ENCODE measurements around the gene GHDC. TPM values are rescaled to one million over a fixed set of nuclear protein-coding genes. Genes with fewer than 3 reads are reported as not detected.

Gene GHDC
- total RNA-seq, 1 experiment from 2014 or later = 21.5 TPM

- POLR2A ChIA-PET (ENCODE audit: unreplicated experiment) = no interaction called here
- Histone ChIP-seq H3K9me2 (ENCODE audit: insufficient read depth) (no peaks in the 10 kb centered on the region), H3K36me3 (ENCODE audit: low read depth) (no peaks in the 10 kb centered on the region), H3K9me3 (ENCODE audit: insufficient read depth, low read depth) (no peaks in the 10 kb centered on the region), H3K4me2 (no peak overlapping the region), H2AFZ (no peak overlapping the region), H3K27ac (no peak overlapping the region), H3K27me3 (ENCODE audit: insufficient read depth, low read depth) (peaks cover 9% of the 10 kb centered on the region), H3K4me1 (replicated peaks; ENCODE audit: insufficient read depth) (no peaks in the 10 kb centered on the region), H4K20me1 (ENCODE audit: insufficient read depth) (no peaks in the 10 kb centered on the region), H3K4me3 (no peak overlapping the region), H3K79me2 (ENCODE audit: low read depth) (no peaks in the 10 kb centered on the region), H3F3A (ENCODE audit: insufficient read depth, low read depth) (no peaks in the 10 kb centered on the region)
- DNase-seq = no peak
- CTCF ChIA-PET = no interaction called here
- TF ChIP-seq EZH2 (IDR thresholded peaks at IDR 0.05; ENCODE audit: low read depth) (no peak), CTCF (conservative IDR thresholded peaks at IDR 0.05) (no peak)
- no TSS peak for BruUV-seq (replicated peaks)
- intact Hi-C loops (cut with micrococcal nuclease; ENCODE audit: unreplicated experiment) = no loop called here
Measured at GRCh38 chr17:42166196-42166763, 28.0 kb downstream of the GHDC start.

GRCh38 chr17:42165751-42166150 lies 28.5 kb downstream of the GHDC start:
- Histone ChIP-seq H2AFZ (no peak overlapping the region), H3K9me2 (ENCODE audit: insufficient read depth) (no peaks in the 10 kb centered on the region), H3F3A (ENCODE audit: insufficient read depth, low read depth) (no peaks in the 10 kb centered on the region), H3K27ac (no peak overlapping the region), H3K4me2 (no peak overlapping the region), H3K36me3 (ENCODE audit: low read depth) (no peaks in the 10 kb centered on the region), H3K4me3 (no peak overlapping the region), H3K27me3 (ENCODE audit: insufficient read depth, low read depth) (peaks cover 6% of the 10 kb centered on the region), H4K20me1 (ENCODE audit: insufficient read depth) (no peaks in the 10 kb centered on the region), H3K9me3 (ENCODE audit: insufficient read depth, low read depth) (no peaks in the 10 kb centered on the region), H3K79me2 (ENCODE audit: low read depth) (no peaks in the 10 kb centered on the region), H3K4me1 (replicated peaks; ENCODE audit: insufficient read depth) (no peaks in the 10 kb centered on the region)
- no peak for DNase-seq
- ChIA-PET CTCF (no interaction called here), POLR2A (ENCODE audit: unreplicated experiment) (no interaction called here)
- intact Hi-C loops (cut with micrococcal nuclease; ENCODE audit: unreplicated experiment) = no loop called here
- BruUV-seq (replicated peaks) = no TSS peak
- TF ChIP-seq CTCF (conservative IDR thresholded peaks at IDR 0.05) (no peak), EZH2 (IDR thresholded peaks at IDR 0.05; ENCODE audit: low read depth) (no peak)

- Histone ChIP-seq H3K79me2 (ENCODE audit: low read depth) (no peaks in the 10 kb centered on the region), H3K9me2 (ENCODE audit: insufficient read depth) (no peaks in the 10 kb centered on the region), H3K4me3 (no peak overlapping the region), H3K4me2 (no peak overlapping the region), H3K9me3 (ENCODE audit: insufficient read depth, low read depth) (no peaks in the 10 kb centered on the region), H3K36me3 (ENCODE audit: low read depth) (no peaks in the 10 kb centered on the region), H3F3A (ENCODE audit: insufficient read depth, low read depth) (no peaks in the 10 kb centered on the region), H3K27me3 (ENCODE audit: insufficient read depth, low read depth) (no peaks in the 10 kb centered on the region), H3K4me1 (replicated peaks; ENCODE audit: insufficient read depth) (no peaks in the 10 kb centered on the region), H3K27ac (no peak overlapping the region), H4K20me1 (ENCODE audit: insufficient read depth) (no peaks in the 10 kb centered on the region), H2AFZ (no peak overlapping the region)
- TF ChIP-seq CTCF (conservative IDR thresholded peaks at IDR 0.05) = no peak
- no peak for DNase-seq
- ChIA-PET CTCF (interaction anchor here (0.6 kb wide), 1 partner anchor 23 kb away, joined by 4 read pairs; no protein-coding TSS in a partner anchor), POLR2A (ENCODE audit: unreplicated experiment) (no interaction called here)
- BruUV-seq (replicated peaks) = no TSS peak
- intact Hi-C loops (cut with micrococcal nuclease; ENCODE audit: unreplicated experiment) = no loop called here
Measured at GRCh38 chr17:42163696-42164407, 30.4 kb downstream of the GHDC start.
